ENCODE results near the gene COX19.
"Not testable (repeated sequence)": the region's sequence is repeated elsewhere in the genome, so short reads cannot be mapped to it uniquely, and the experiment has no call there.

The COX19 gene

DNA sequence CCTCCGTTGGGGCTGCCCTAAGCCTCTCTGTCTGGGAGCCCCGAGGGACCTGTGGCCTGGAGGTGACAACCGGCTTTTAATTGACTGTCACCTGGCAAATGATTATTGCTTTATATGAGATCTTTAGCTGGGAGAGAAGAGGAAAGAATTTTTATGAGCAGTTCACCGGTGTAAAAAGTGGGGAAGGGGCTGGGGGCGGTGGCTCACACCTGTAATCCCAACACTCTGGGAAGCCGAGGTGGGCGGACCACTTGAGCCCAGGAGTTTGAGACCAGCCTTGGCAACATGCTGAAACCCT lies 2.6 kb upstream of the COX19 start:
- DNase-seq (ENCODE audit: low read depth) = no peak

DNA sequence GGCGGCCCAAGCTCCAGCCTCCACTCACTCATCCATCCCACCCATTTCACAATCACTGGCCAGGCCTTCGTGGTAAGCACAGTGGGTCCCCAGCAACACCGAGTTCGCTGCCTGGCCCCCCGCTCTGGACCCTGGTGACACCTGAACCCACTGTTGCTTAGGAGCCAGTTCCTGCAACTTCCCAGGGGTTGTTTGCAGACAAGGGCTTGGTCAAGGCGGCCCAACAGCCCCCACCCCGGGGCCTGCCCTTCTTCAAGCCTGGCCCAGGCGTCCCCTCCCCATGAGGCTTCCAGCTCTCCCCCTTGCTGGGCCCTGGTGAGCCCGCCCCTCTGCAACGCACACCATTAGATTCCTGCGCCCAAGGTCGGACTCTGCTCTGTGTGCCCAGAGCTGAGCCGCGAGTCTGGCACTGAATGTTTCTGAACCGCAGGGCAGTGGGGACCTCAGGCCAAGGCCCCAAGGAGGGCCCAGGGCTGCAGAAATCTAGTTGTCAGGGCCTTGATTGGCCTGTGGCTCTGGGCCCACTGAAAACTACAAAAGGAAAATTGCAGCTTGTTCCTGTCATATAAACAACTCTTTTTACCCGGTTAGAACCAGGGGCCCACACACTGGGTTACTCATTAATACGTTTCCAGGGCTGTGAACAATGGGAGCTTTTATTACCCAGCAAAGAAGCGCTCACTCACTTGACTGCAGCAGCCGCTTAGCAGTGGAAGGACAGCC lies 2.1 kb upstream of the COX19 start:
- DNase-seq (ENCODE audit: low read depth) = no peak

DNA sequence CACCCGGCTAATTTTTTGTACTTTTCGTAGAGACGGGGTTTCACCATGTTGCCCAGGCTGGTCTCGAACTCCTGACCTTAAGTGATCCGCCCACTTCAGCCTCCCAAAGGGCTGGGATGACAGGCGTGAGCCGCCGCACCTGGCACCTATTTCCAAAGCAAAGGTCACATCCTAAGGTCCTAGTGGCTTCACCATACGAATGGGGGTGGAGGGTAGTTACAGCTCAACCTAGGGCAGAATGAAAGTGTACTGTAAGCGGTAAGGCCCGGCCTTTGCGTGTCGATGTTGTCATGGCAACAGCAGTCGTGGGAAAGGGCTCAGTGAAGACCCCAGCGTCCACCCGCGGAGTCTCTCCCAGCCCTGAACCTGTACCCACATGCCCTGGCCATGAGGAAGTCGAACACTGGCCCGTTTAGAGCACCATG lies 1.6 kb upstream of the COX19 start:
- no peak for DNase-seq (ENCODE audit: low read depth)

DNA sequence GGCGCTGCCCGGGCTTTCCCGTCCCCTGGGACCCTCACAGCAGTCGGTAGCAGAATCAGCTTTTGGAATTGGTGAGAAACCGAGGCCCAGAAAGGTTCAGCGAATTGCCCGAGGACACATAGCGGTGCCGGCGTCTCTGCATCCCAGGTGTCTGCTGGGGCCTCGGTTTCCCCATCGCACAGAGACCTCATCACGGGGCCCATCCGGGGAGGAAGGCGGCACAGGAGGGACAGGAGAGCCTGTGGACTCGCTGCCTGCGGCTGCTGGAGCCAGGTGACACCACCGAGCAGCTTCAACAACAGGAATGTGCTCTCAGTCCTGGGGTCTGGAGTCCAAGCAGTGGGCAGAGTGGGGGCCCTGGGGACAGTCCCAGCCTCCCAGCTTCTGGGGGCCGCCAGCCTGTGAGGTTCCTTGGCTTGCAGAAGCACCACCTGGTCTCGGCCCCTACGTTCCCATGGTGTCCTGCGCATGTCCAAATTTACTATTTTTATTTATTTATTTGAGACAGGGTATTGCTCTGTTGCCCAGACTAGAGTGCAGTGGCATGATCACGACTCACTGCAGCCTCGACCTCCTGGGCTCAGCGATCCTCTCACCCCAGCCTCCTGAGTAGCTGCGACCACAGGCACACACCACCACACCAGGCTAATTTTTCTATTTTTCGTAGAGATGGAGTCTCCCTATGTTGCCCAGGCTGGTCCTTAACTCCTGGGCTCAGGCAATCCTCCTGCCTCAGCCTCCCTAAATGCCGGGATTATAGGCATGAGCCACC lies 539 bp upstream of the COX19 start:
- no peak for DNase-seq (ENCODE audit: low read depth)

DNA sequence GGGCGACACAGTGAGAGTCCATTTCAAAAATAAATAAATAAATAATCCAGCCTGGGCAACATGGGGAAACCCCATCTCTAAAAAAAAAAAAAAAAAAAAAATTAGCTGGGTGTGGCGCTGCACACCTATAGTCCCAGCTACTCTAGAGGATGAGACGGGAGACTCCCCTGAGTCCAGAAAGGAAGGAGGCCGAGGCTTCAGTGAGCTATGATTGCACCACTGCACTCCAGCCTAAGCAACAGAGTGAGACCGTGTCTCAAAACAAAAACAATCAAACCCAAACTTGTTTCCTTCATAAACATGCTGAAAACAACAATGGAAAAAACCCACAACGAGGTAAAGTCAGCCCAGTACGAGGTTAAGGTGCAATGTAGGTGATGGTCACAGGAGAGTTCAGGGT lies 1.2 kb downstream of the COX19 start:
- peak; percentile 29 for DNase-seq (ENCODE audit: low read depth)

DNA sequence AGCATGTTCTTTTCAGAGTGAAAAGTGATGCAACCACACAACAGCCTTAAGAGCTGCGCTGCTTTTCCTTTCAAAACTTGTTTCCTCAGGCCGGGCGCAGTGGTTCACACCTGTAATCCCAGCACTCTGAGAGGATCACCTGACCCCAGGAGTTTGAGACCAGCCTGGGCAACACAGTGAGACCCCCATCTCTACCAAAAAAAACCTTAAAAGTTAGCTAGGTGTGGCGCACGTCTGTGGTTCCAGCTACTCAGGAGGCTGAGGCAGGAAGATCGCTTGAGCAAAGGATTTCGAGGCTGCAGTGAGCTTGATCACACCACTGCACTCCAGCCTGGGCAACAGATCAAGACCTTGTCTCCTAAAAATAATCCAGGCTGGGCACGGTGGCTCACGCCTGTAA lies 2.0 kb downstream of the COX19 start:
- no peak for DNase-seq (ENCODE audit: low read depth)

DNA sequence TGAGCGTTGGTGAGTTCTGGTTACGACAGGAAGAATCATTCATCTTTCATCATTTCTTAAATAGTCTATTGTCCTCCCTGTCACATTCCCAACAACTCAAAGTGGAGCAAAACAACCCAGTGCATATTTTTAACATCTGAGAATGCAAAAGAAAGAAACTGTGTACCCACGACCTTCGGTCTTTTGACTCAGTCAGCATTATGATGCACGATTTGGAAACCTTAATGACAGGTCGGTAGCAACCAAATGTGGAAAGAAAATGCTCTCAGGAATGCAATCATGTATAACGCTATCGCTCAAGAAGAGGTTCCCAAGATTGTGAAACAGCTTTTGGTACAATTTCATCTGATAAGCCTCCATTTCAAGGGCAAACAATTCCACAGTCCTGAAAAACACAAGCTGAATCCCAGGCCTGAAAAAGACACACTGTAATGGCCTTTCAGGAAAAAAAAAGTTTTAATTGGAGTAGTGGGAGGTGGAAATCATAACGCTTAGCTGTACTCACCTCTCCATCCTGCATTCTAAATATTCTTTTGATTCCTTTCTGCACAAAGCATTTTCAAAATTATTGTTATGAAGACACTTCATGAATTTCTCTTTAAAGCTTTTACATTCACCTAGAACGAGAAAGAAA lies 2.6 kb downstream of the COX19 start:
- peak; percentile 75 for DNase-seq (ENCODE audit: low read depth)

DNA sequence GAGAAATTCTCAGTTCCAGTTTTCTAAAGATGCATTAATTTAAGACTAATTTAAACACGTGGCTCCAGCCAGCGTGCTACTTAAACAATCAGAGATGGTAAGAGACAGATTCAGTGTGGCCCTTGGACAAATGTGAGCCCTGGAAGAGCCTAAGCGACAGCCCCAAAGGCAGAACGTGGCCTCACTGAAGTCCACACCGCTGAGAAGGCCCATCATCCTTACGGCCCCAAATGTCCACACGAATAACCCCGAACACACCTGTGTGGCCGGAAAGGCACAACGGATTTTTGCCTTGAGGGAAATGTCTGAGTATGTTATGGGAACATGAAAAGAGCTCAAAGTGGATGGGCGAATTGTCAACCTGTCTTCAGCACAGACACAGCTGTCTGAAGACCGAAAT lies 3.2 kb downstream of the COX19 start:
- no peak for DNase-seq (ENCODE audit: low read depth)

DNA sequence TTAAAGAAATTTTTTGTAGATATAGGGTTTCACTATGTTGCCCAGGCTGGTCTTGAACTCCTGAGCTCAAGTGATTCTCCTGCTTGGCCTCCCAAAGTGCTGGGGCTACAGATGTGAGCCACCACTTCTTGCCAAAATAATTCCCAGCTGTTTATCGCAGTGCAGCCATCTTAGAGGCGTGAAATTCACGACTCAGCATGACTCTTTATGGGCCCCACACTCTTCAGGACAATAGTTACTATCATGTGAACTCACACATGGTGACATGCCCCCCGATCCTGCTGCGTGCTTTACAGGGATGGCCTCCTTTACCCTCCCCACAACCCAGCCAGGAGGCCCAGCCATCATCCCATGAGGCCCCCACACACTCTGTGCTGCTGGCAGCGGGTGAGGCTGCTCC lies 4.6 kb downstream of the COX19 start:
- no peak for DNase-seq (ENCODE audit: low read depth)

DNA sequence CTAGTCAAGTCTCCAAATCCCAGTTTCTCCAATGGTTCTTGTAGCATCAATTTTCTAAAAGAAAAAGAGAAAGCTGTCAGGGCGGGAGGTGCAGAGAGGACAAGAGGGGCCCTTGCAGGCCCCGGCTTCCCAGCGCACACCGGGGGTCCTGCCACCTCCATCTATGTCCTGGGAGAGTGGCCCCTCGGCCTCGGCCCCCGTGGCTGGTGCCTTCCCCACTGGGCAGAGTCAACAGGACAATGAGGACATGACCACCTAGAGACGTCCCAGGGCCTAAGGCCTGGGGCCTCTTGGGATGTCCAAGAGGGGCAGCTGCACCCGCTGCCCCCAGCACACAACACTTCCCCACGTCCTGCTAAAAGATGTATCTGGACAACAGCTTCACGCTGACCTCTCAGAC lies 5.9 kb downstream of the COX19 start:
- no peak for DNase-seq (ENCODE audit: low read depth)

DNA sequence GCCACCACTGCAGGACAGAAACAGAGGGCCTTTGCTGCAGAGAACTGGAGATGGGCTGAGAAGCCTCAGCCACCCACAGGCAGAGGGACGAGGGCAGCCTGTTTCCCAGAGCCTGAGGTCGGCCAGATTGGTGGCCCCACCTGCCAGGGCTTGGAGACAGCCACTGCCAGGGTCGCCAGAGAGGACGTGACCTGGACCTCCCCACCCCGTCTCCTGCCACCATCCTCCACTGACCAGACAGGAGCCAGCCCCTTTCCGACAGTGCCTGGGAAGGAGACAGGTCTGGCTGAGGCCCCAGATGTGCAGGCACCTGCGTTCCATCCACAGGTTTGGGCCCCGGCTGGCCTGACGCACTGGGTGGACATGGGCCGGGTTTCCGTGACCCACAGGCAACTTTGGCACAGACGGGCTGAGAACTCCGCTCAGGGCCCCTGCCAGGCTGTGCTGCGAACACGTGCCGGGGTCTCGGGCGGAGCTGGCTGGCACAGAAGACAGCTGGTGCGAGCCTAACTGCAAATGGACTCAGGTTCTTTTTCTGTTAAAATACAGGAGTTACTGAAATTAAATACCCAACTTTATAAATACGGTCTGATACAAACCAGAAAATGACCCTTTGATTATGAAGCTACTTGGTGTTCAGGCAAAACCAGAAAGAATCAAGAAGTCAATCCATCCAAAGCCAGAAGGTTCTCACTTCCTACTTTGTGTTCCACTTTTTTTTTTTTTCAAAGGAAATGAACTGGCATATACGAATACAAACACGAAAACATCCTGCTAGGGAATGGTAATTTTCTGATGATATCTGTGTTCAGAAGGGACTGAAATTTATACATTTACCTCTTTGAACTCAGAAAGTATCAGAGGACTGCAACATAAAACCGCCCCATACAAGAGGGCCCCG lies 6.9 kb downstream of the COX19 start:
- DNase-seq (ENCODE audit: low read depth) = no peak

DNA sequence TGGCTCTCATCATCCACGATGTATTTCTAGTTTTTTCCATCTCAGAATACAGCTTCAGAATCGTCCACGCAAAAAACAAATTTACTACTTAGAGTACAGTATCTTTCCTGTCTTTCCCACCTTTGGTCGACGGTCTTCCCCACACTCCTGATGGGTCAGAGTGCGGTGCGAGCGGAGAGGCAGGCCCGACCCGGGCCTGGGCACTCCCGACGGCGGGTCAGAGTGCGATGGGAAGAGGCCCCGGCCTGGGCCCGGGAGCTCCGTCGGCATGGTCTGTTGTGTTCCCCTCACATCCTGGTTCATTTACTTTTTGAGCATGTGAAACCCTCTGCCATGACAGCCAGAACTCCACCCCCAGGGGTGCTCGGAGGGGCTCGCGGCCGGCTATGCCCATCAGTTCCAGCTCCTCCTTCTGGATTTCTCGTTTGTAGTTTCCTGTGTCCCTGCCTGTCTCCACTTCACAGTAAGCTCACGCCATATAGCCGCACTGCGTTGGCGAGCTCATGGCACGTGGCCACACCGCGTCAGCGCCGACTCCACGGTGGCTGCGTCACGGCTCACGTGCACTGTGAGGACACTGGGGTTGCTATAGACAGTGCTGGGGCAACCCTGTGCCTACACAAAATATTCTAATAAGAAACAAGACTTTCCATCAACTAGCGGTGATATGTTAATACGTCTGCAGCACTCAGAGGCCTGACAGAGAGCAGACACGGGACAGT lies 7.8 kb downstream of the COX19 start:
- DNase-seq (ENCODE audit: low read depth) = no peak

DNA sequence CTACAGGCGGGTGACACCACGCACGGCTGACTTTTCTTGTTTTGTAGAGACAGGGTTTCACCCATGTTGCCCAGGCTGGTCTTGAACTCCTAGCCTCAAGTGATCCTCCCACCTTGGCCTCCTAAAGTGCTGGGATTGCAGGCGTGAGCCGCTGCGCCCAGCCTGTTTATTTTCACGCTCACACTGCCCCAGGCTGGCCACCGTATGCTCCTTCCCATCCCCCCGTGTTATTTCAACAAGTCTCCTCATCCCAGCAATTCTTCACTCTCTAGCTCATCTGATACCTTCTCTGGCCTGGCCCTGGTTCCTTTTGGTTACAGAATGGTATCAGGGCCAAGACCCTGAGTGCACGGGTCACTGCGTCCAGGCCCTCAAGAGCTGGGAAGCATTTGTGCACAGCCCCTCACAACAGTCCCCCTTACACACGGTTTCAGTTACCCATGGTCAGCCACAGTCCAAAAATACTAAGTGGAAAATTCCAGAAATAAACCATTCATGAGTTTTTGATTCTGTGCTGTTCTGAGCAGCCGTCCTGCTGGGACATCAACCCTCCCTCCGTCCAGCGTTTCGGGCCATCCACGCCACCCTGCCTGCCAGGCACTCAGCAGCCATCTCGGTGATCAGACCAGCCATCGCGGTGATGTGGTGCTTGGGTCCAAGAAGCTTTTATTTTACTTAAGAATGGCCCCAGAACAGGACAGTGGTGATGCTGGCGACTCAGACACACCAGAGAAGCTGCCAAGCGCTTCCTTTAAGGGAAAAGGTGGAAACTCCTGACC lies 8.9 kb downstream of the COX19 start:
- DNase-seq (ENCODE audit: low read depth) = no peak

DNA sequence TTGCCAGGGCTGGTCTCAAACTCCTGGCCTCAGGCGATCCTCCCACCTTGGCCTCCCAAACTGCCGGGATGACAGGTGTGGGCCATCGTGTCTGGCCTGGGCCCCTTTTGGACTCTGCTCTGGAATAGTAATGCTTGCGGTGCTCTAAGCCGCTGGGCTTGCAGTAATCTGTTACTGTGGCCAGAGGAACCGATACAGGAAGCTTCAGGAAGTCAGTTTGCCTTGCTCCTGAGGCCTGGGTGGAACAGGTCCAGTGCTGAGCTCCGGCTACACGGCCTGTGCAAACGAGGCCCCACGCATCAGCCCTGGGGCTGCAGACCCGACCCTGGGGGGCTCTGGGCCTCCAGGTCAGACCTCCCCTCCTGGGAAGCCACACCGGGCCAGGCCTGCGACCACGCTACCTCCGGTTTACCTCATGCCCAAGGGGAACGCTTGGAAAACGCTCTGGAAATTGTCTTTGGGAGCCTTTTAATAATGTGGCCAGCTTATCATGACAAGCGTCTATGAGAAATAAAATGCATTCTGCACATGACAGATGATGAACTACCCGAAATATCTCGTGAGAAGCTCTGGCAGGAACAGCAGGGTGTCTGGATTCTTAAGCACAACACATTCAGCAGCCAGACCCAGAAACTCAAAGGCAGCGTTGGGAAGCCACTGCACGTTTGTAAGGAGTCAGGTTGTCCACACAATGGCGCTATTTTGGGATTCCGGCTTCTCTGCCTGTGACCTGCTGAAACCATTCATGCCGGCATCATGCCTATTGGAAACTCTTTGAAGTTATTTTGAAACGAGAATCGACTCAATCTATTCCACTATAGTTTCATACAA lies 10.7 kb downstream of the COX19 start:
- no peak for DNase-seq (ENCODE audit: low read depth)

DNA sequence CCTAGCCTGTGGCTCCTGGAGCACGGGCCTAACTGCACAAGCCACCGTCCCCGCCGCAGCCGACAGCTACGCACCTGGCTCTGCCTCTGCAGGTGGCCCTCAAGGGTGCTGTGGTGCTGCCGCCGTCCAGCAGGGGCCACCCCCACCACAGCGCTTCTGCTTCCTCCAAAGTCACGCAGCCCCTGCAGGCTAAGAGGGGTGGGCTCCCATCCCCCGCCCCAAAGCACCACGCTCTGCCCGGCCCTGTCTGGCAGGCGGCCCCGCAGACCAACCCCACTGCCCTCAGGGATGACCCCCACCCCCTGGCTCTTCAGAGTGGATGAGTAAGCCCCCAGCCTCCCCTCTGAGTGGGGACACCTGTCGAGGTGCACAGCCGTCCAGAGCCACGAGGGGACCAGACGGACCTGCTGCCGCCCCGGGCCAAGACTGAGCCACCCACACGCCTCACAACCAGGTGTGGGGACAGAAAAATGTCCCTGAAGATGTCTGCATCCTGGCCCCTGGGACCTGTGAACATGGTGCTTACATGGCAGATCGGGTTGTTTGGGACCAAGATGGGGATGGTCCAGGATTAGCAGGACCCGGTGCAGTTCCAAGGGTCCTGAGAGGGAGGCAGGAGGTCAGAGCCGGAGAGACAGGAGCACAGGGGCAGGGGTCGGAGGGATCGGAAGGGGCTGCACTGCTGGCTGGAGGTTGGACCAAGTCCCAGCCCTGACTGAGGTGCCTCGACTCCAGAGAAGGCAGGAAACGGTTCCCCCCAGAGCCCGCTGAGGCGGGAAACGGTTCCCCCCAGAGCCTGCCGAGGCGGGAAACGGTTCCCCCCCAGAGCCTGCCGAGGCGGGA lies 11.9 kb downstream of the COX19 start:
- DNase-seq (ENCODE audit: low read depth) = no peak

DNA sequence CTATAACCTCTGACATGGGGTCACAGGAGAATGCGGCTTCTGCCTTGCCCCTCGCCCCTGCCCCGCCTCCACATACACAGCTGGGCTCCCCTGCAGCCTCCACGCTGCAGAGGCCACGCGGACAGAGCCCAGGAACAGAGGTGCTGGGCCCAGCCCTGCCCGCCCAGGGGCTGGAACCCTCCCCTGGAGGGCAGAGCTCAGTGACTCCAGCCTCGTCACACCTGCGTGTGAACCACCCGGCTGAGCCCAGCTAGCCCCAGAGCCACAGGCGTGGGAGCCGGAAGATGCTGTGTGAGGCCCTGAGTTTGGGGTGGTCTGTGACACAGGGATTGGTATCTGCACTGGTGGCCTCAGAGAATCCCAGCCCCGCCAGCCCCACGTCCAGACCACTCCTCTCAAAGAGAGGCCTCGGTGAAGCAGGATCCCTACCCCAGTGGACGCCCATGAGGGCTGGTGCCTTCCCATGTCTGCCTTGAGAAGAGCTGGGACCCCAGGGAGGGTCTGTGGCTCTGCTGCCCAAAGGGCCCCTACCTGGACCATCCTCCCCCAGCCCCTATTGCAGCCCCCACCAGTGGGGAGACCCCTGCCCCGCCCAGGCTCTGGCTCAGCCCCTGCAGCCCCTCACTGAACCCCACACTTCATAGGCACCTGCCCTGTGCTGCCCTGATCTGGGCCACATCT lies 12.8 kb downstream of the COX19 start:
- DNase-seq (ENCODE audit: low read depth) = no peak

DNA sequence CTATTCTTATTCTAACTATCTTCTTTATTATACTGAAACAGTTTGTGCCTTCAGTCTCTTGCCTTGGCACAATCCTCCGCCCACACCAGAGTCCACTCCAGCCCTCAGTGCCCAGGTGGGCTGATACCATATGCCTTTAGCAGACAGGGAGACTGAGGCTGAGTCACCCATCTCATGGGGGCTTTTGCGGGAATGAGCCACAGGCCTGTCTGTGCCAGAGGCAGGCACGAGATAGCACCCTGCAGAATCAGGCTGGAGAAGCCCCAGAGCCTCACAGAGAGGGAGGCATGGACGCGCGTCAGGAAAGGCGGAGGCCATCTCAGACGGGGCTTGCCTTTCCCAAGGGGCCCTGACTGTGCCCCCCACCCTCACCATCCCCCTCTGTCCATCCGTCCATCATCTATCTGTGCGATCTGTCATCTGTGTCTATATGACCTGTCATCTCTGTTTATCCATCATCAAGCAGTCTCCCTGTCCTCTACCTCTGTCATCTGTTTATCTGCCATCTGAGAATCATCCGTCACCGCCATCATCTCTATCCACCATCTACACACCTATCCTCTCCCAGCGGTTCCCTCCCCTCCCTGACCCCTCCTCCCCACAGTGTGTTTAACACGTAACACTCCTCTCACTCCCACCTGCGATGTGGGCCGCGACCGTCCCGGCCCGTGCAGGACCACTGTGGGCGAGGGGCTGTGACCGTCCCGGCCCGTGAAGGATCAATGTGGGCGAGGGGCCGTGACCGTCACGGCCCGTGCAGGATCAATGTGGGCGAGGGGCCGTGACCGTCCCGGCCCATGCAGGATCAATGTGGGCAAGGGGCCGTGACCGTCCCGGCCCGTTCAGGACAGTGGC lies 13.6 kb downstream of the COX19 start:
- DNase-seq (ENCODE audit: low read depth) = no peak

DNA sequence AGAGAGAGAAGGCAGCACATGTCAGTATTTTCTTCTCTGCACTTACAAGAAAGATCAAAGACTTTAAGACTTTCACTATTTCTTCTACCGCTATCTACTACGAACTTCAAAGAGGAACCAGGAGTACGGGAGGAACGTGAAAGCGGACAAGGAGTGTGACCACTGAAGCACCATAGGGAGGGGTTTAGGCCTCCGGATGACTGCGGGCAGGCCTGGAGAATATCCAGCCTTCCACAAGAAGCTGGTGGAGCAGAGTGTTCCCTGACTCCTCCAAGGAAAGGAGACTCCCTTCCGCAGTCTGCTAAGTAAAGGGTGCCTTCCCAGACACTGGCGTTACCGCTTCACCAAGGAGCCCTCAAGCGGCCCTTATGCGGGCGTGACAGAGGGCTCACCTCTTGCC lies 14.4 kb downstream of the COX19 start:
- not testable (repeated sequence) for DNase-seq (ENCODE audit: low read depth)
